H1 (cell line): ENCODE measurements around the gene FAM193A. TPM values are rescaled to one million over a fixed set of nuclear protein-coding genes. Genes with fewer than 3 reads are reported as not detected.
A peak's percentile ranks its signal among the peaks of the same experiment; 100 is the strongest.

Source experiments
- CTCF ChIA-PET: fragments of 300-600 bp; sonication (Branson Sonifier 250); formaldehyde crosslinking; loops from one replicate; lab custom pipeline; 2021; ENCODE audit not compliant: partially characterized antibody; lab: Charles Lee
- POLR2A ChIA-PET: fragments of 300-600 bp; sonication (Branson Sonifier 250); formaldehyde crosslinking; loops from one replicate; lab custom pipeline; 2021; ENCODE audit warnings: inconsistent platforms; ENCODE audit not compliant: partially characterized antibody; lab: Charles Lee
- DNase-seq, 2 experiments: peaks; one replicate each; pipeline versions ENCODE4 v3.0.0 to v3.0.0-alpha.2; 2010 to 2022; ENCODE audit warnings: low spot score in 2 of 2, low read depth in 1 of 2, mixed read lengths in 1 of 2
- FAIRE-seq: peaks from 2 replicates; lab custom pipeline; 2011; peaks lifted over from hg19 to GRCh38; lab: Jason Lieb, UNC
- H2AFZ ChIP-seq: 2 replicates; pipeline ENCODE4 v1.8.1; 2012; ENCODE audit warnings: low read length, inconsistent platforms
- H2AK5ac ChIP-seq: 2 replicates; pipeline ENCODE4 v1.6.1; 2013; ENCODE audit warnings: low read depth, low read length
- H2BK120ac ChIP-seq: replicated peaks from 2 replicates; pipeline ENCODE3; 2013; ENCODE audit warnings: low read depth, low read length, inconsistent platforms
- H2BK12ac ChIP-seq: 2 replicates; pipeline ENCODE4 v1.6.1; 2013; ENCODE audit warnings: low read depth, low read length
- H2BK15ac ChIP-seq: 2 replicates; pipeline ENCODE4 v1.6.1; 2013; ENCODE audit warnings: low read length
- H2BK20ac ChIP-seq: 2 replicates; pipeline ENCODE4 v1.6.1; 2013; ENCODE audit warnings: low read length
- H2BK5ac ChIP-seq: 2 replicates; pipeline ENCODE4 v1.6.1; 2013; ENCODE audit warnings: low read depth, low read length
- H3K14ac ChIP-seq: 2 replicates; pipeline ENCODE4 v1.6.1; 2013; ENCODE audit warnings: inconsistent platforms; ENCODE audit not compliant: insufficient read length
- H3K18ac ChIP-seq: 2 replicates; pipeline ENCODE4 v1.6.1; 2013; ENCODE audit warnings: low read length; ENCODE audit errors: extremely low read depth
- H3K23ac ChIP-seq: 2 replicates; pipeline ENCODE4 v1.6.1; 2013; ENCODE audit warnings: inconsistent platforms; ENCODE audit not compliant: insufficient read length
- H3K23me2 ChIP-seq: 2 replicates; pipeline ENCODE4 v1.6.1; 2013; ENCODE audit warnings: low read depth, low read length
- H3K27ac ChIP-seq: 2 replicates; pipeline ENCODE4 v1.6.1; 2011; ENCODE audit warnings: low read depth, low read length, inconsistent platforms
- H3K27me3 ChIP-seq, 4 experiments: replicated peaks in 1 of 4; 1 replicate in 1 of 4; 2 replicates in 3 of 4; pipeline versions ENCODE4 v1.6.1 to v1.8.1; 2011 to 2013; ENCODE audit warnings: low read length in 3 of 4, mild to moderate bottlenecking in 3 of 4, inconsistent platforms in 2 of 4, mixed read lengths in 2 of 4, moderate library complexity in 1 of 4; ENCODE audit not compliant: control insufficient read depth in 3 of 4, insufficient read depth in 3 of 4; ENCODE audit errors: extremely low read depth in 1 of 4
- H3K36me3 ChIP-seq, 4 experiments: 2 replicates each; pipeline versions ENCODE4 v1.6.1 to v1.8.1; 2011 to 2013; ENCODE audit warnings: mild to moderate bottlenecking in 4 of 4, low read length in 3 of 4, moderate library complexity in 2 of 4, control low read depth in 1 of 4, inconsistent platforms in 1 of 4; ENCODE audit not compliant: insufficient read depth in 4 of 4, control insufficient read depth in 2 of 4
- H3K4ac ChIP-seq: replicated peaks from 2 replicates; pipeline ENCODE3; 2013; ENCODE audit warnings: low read length, low read depth, mixed read lengths, inconsistent platforms; ENCODE audit not compliant: insufficient read length
- H3K4me1 ChIP-seq, 4 experiments: replicated peaks in 1 of 4; 1 replicate in 1 of 4; 2 replicates in 3 of 4; pipeline versions ENCODE4 v1.6.1 to v1.8.1; 2011 to 2013; ENCODE audit warnings: low read length in 3 of 4, inconsistent platforms in 2 of 4, mixed read lengths in 1 of 4; ENCODE audit not compliant: insufficient read depth in 4 of 4, control insufficient read depth in 3 of 4
- H3K4me2 ChIP-seq, 2 experiments: 2 replicates each; pipeline versions ENCODE4 v1.6.1 to v1.8.1; 2011 to 2013; ENCODE audit warnings: low read depth in 2 of 2, low read length in 2 of 2, control low read depth in 1 of 2, inconsistent platforms in 1 of 2, mild to moderate bottlenecking in 1 of 2; ENCODE audit not compliant: insufficient read depth in 1 of 2
- H3K4me3 ChIP-seq, 4 experiments: fragments of 200-600, 300-600 bp in 1 of 4; sonication (generic), shearing (Covaris generic), sonication (Bioruptor Twin) in 1 of 4; 2 replicates each; pipeline versions ENCODE4 v1.5.1 to v1.8.1; 2011 to 2016; ENCODE audit warnings: low read length in 4 of 4, low read depth in 3 of 4, control low read depth in 2 of 4, inconsistent platforms in 2 of 4, mild to moderate bottlenecking in 2 of 4, mixed read lengths in 1 of 4, moderate library complexity in 1 of 4; ENCODE audit not compliant: insufficient read depth in 2 of 4; ENCODE audit errors: extremely low read depth in 1 of 4
- H3K56ac ChIP-seq: replicated peaks from 2 replicates; pipeline ENCODE3; 2013; ENCODE audit warnings: low read depth, mild to moderate bottlenecking, mixed read lengths, low read length, inconsistent platforms; ENCODE audit not compliant: insufficient read length
- H3K79me1 ChIP-seq: 2 replicates; pipeline ENCODE4 v1.6.1; 2013; ENCODE audit warnings: low read depth, low read length, control low read depth
- H3K79me2 ChIP-seq, 2 experiments: 2 replicates each; pipeline versions ENCODE4 v1.6.1 to v1.8.1; 2012 to 2013; ENCODE audit warnings: low read length in 2 of 2, mild to moderate bottlenecking in 2 of 2, inconsistent platforms in 1 of 2; ENCODE audit not compliant: insufficient read depth in 2 of 2, control insufficient read depth in 1 of 2
- H3K9ac ChIP-seq, 4 experiments: replicated peaks in 1 of 4; 1 replicate in 1 of 4; 2 replicates in 3 of 4; pipeline versions ENCODE4 v1.6.1 to v1.8.1; 2011 to 2013; ENCODE audit warnings: low read depth in 3 of 4, low read length in 3 of 4, control low read depth in 2 of 4, mild to moderate bottlenecking in 2 of 4, moderate library complexity in 2 of 4, inconsistent platforms in 1 of 4; ENCODE audit errors: extremely low read depth in 1 of 4
- H3K9me3 ChIP-seq, 2 experiments: 2 replicates each; pipeline versions ENCODE4 v1.6.1 to v1.8.1; 2012 to 2013; ENCODE audit warnings: mild to moderate bottlenecking in 2 of 2, moderate library complexity in 2 of 2, control low read depth in 1 of 2, inconsistent platforms in 1 of 2, low read depth in 1 of 2, low read length in 1 of 2, mixed read lengths in 1 of 2; ENCODE audit not compliant: insufficient read depth in 2 of 2
- H4K20me1 ChIP-seq, 2 experiments: replicated peaks in 1 of 2; 2 replicates each; pipeline versions ENCODE3 to v1.8.1; 2011 to 2013; ENCODE audit warnings: inconsistent platforms in 2 of 2, low read length in 2 of 2, mild to moderate bottlenecking in 1 of 2; ENCODE audit not compliant: insufficient read depth in 2 of 2, control insufficient read depth in 1 of 2
- H4K5ac ChIP-seq: 2 replicates; pipeline ENCODE4 v1.6.1; 2013; ENCODE audit warnings: low read length, low read depth, mixed read lengths, inconsistent platforms; ENCODE audit not compliant: insufficient read length
- H4K8ac ChIP-seq: 2 replicates; pipeline ENCODE4 v1.8.0; 2013; ENCODE audit warnings: mild to moderate bottlenecking, moderate library complexity, low read length, inconsistent platforms; ENCODE audit not compliant: insufficient read depth; ENCODE audit errors: extremely low read depth
- H4K91ac ChIP-seq: replicated peaks from 2 replicates; pipeline ENCODE3; 2013; ENCODE audit warnings: low read length, mixed read lengths, inconsistent platforms; ENCODE audit not compliant: insufficient read length
- JUN ChIP-seq: IDR thresholded peaks from 2 replicates; pipeline ENCODE4 v1.6.1; 2011; ENCODE audit warnings: low read depth, mild to moderate bottlenecking, improper control_type of control experiment, low read length
- KDM1A ChIP-seq: fragments of 200-600, 300-600 bp; sonication (generic); IDR thresholded peaks from 2 replicates; pipeline ENCODE4 v1.7.1; 2016; ENCODE audit warnings: mild to moderate bottlenecking, low read length, borderline replicate concordance
- NRF1 ChIP-seq: IDR thresholded peaks from 2 replicates; pipeline ENCODE4 v1.6.1; 2011; ENCODE audit warnings: mild to moderate bottlenecking, low read depth, low read length, improper control_type of control experiment
- RFX5 ChIP-seq: IDR thresholded peaks from 2 replicates; pipeline ENCODE4 v1.6.1; 2011; ENCODE audit warnings: low read depth, low read length, improper control_type of control experiment, borderline replicate concordance
- TAF1 ChIP-seq: IDR thresholded peaks from 2 replicates; pipeline ENCODE4 v1.6.1; 2011; ENCODE audit warnings: mild to moderate bottlenecking, low read depth, low read length
- WGBS, 2 experiments: shearing (Covaris generic) in 1 of 2; methylation state at CpG; one replicate each; pipeline versions ENCODE4 v1.1.6 to v1.1.7; 2013 to 2015; ENCODE audit warnings: low lambda C conversion rate in 2 of 2, mixed read lengths in 2 of 2, inconsistent platforms in 1 of 2, low coverage in 1 of 2, missing lambda C conversion rate in 1 of 2; ENCODE audit not compliant: insufficient replicate concordance in 2 of 2, insufficient coverage in 1 of 2, insufficient read length in 1 of 2; ENCODE audit errors: extremely low coverage in 1 of 2, missing lambda C conversion rate in 1 of 2; 5-methylcytosine and 5-hydroxymethylcytosine counted together
- polyA plus RNA-seq, 7 experiments: library from polyadenylated mRNA; depleted of rRNA in 3 of 7; stranded (reverse) in 5 of 7; unstranded in 2 of 7; fragments of >200 nt in 5 of 7; fragments of 200-250 nt in 2 of 7; gene quantifications; 1 replicate in 5 of 7; 2 replicates in 1 of 7; 4 replicates in 1 of 7; pipeline versions ENCODE4 v1.2.1 to v1.2.3, GENCODE V29; 2011 to 2013; ENCODE audit warnings: missing spikeins in 2 of 7, mixed read lengths in 2 of 7
- total RNA-seq: library from RNA; stranded (reverse); fragmentation: NEBNext Ultra II Directional; extraction: Animal tissue kit (Norgen Biotek cat#: 25700); gene quantifications from 2 replicates; pipeline ENCODE4 v1.2.1, GENCODE V29; 2021
- TF ChIP-seq, protein P1 (sequence below), 3 experiments: IDR thresholded peaks; 1 replicate in 2 of 3; 2 replicates in 1 of 3; pipeline versions ENCODE4 v1.5.1 to v1.6.1; 2011; ENCODE audit warnings: low read length in 3 of 3, mild to moderate bottlenecking in 3 of 3, inconsistent platforms in 2 of 3, low read depth in 1 of 3, moderate library complexity in 1 of 3; ENCODE audit not compliant: insufficient read depth in 1 of 3; ENCODE audit errors: control extremely low read depth in 1 of 3

FAM193A gene
- total and polyA plus RNA-seq, 2 of the 8 experiments (the other 6 are each of a cell fraction or from before 2014, with no cell fraction given): 8.7 to 26.2 TPM

DNA sequence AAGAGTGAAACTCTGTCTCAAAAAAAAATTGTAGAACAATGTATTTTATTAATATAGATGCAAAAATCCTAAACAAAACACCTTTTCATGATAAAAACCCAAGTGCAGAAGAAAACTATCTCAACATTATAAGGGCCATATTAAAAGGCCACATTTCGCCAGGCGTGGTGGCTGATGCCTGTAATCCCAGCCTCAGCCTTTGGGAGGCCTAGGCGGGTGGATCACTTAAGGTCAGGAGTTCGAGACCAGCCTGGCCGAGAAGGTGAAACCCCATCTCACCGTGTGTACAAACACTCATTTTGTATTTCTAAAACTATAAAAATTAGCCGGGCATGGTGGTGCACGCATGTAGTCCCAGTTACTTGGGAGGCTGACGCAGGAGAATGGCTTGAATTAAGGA lies 9.9 kb upstream of the FAM193A start:
- H2AFZ ChIP-seq: no peak overlapping the region
- no peak overlapping the region for H4K5ac ChIP-seq
- no peak overlapping the region for H2BK120ac ChIP-seq
- H3K4me3 ChIP-seq: no peak overlapping the region
- no peak overlapping the region for H2BK20ac ChIP-seq
- CTCF ChIA-PET: interaction anchor here (0.5 to 1.0 kb wide), 3 partner anchors 9 to 104 kb away, joined by 3 read pairs; no protein-coding TSS in a partner anchor
- no peaks in the 10 kb centered on the region for H3K4me1 ChIP-seq
- no peak overlapping the region for H2BK5ac ChIP-seq
- no peak overlapping the region for H4K91ac ChIP-seq
- H4K20me1 ChIP-seq: no peaks in the 10 kb centered on the region
- no peaks in the 10 kb centered on the region for H3K27me3 ChIP-seq
- H3K79me2 ChIP-seq: no peaks in the 10 kb centered on the region
- POLR2A ChIA-PET: interaction anchor here (0.8 to 9.5 kb wide), 2 partner anchors 8 to 14 kb away, joined by 3 to 65 read pairs; partner anchors contain the start of gene FAM193A
- H3K14ac ChIP-seq: no peak overlapping the region
- H3K18ac ChIP-seq: no peak overlapping the region
- H2AK5ac ChIP-seq: no peak overlapping the region
- H3K56ac ChIP-seq: no peak overlapping the region
- no peak overlapping the region for H3K27ac ChIP-seq
- DNase-seq: no peak
- no peaks in the 10 kb centered on the region for H3K36me3 ChIP-seq
- TF ChIP-seq JUN (no peak), TAF1 (no peak), NRF1 (no peak), KDM1A (0 out of 2 replicates have a peak, but pooled peaks have one; percentile 17), RFX5 (no peak)
- TF ChIP-seq, protein P1, sequence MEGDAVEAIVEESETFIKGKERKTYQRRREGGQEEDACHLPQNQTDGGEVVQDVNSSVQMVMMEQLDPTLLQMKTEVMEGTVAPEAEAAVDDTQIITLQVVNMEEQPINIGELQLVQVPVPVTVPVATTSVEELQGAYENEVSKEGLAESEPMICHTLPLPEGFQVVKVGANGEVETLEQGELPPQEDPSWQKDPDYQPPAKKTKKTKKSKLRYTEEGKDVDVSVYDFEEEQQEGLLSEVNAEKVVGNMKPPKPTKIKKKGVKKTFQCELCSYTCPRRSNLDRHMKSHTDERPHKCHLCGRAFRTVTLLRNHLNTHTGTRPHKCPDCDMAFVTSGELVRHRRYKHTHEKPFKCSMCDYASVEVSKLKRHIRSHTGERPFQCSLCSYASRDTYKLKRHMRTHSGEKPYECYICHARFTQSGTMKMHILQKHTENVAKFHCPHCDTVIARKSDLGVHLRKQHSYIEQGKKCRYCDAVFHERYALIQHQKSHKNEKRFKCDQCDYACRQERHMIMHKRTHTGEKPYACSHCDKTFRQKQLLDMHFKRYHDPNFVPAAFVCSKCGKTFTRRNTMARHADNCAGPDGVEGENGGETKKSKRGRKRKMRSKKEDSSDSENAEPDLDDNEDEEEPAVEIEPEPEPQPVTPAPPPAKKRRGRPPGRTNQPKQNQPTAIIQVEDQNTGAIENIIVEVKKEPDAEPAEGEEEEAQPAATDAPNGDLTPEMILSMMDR (IDR thresholded peaks at IDR 0.05; ENCODE audit: control extremely low read depth in 1 of 3, insufficient read depth in 1 of 3, low read depth in 1 of 3, low read length in 3 of 3): peak in 1 of 3 experiments; percentile 3; a peak in 1 of 4 replicates
- H4K8ac ChIP-seq: no peak overlapping the region
- no peaks in the 10 kb centered on the region for H3K79me1 ChIP-seq
- no peaks in the 10 kb centered on the region for H3K23me2 ChIP-seq
- H3K4ac ChIP-seq: no peak overlapping the region
- no peak overlapping the region for H3K9ac ChIP-seq
- no peak overlapping the region for H3K23ac ChIP-seq
- FAIRE-seq: no peak
- H2BK12ac ChIP-seq: no peak overlapping the region
- H2BK15ac ChIP-seq: no peak overlapping the region
- 89% methylated on average over 9 of the region's 9 CpGs; no CpG with 5 or more reads in 1 of the 2 experiments for WGBS, 2 experiments
- H3K9me3 ChIP-seq: no peaks in the 10 kb centered on the region
- no peak overlapping the region for H3K4me2 ChIP-seq
